Measurements from ENCODE around the gene CD200. TPM values are rescaled to one million over a fixed set of nuclear protein-coding genes. Genes with fewer than 3 reads are reported as not detected.
"Not testable (repeated sequence)": the region's sequence is repeated elsewhere in the genome, so short reads cannot be mapped to it uniquely, and the experiment has no call there.

CD200 gene
- total and polyA plus RNA-seq, 9 of the 15 experiments (the other 6 are each of a cell fraction or from before 2014, with no cell fraction given) = 0.13 TPM; not detected in 8

DNA sequence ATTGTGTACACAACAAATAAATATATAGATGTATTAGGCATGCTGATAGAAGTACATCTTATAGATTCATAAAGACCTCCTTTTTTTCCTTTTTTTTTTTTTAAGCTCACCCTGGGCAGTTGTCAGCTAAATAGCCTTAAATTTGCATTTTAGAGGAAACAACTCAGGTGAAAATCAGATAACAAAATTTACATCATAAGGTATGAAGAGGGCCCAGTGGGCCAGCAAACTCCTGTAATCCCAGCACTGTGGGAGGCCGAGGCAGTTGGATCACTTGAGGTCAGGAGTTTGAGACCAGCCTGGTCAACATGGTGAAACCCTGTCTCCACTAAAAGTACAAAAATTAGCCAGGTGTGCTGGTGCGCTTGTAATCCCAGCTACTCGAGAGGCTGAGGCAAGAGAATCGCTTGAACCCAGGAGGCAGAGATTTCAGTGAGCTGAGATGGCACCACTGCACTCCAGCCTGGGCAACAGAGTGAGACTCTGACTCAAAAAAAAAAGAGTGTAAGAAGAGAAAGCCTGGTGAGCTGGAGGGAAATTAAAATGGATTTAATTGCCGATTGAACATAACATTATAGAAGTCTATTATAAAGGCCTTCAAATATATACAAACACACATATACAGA is 72.1 kb downstream of the CD200 start:
- H3K9me3 ChIP-seq (replicated peaks; ENCODE audit: control insufficient read depth, insufficient read depth, low read depth, low read length); BruUV-seq (replicated peaks); H3K4me3 ChIP-seq; DNase-seq (ENCODE audit: extremely low read depth in 1 of 4, low spot score in 3 of 4); in situ Hi-C loops (cut with MboI); H4K20me1 ChIP-seq (replicated peaks; ENCODE audit: control insufficient read depth, insufficient read depth, low read length); H3K4me2 ChIP-seq (ENCODE audit: insufficient read depth, low read length); CTCF ChIA-PET (ENCODE audit: low intra/inter-chr PET ratio); H3K27me3 ChIP-seq (ENCODE audit: control insufficient read depth in 2 of 2, insufficient read depth in 2 of 2, low read length in 2 of 2); H3K9me1 ChIP-seq (ENCODE audit: control insufficient read depth, insufficient read depth, low read length); H2AFZ ChIP-seq (ENCODE audit: low read depth, low read length); FAIRE-seq; H3K4me1 ChIP-seq (replicated peaks in 1 of 2; ENCODE audit: control insufficient read depth in 2 of 2, insufficient read depth in 2 of 2, low read length in 2 of 2); intact Hi-C loops (cut with micrococcal nuclease); ATAC-seq; H3K27ac ChIP-seq (ENCODE audit: extremely low read depth, low read depth, low read length); H3K36me3 ChIP-seq (ENCODE audit: control insufficient read depth, insufficient read depth, low read length); H3K79me2 ChIP-seq (ENCODE audit: control insufficient read depth, insufficient read depth, low read length); H3K9ac ChIP-seq (ENCODE audit: insufficient read depth in 1 of 2, low read depth in 2 of 2, low read length in 2 of 2); POLR2A ChIA-PET: not testable (repeated sequence)
- WGBS (ENCODE audit: insufficient coverage, low coverage, missing lambda C conversion rate) = 3% methylated on average over 5 of the region's 5 CpGs

DNA sequence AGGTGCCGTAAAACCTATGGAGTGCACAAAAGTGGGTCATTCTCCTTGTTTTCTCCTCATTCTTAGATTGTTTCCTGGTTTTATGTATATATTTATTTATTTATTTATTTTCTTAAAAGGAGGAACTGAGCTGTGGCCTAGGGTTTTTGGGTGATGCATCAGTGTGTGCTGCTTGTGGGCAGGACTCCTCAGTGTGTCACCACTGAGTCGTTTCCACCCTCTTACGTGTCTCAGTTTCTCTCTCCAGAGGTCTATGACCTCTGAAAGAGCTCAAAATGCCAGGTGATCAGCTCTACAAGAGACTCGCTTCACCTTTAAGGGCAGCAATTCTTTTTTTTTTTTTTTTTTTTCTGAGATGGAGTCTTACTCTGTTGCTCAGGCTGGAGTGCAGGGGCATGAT is 72.9 kb downstream of the CD200 start:
- H3K4me2 ChIP-seq (ENCODE audit: insufficient read depth, low read length) = no peak overlapping the region
- H3K9me3 ChIP-seq (replicated peaks; ENCODE audit: control insufficient read depth, insufficient read depth, low read depth, low read length) = no peaks in the 10 kb centered on the region
- POLR2A ChIA-PET = interaction anchor here (0.6 kb wide), 1 partner anchor 311 kb away, joined by 3 read pairs; no protein-coding TSS in a partner anchor
- H3K79me2 ChIP-seq (ENCODE audit: control insufficient read depth, insufficient read depth, low read length) = no peaks in the 10 kb centered on the region
- no peak overlapping the region for H3K9ac ChIP-seq (ENCODE audit: insufficient read depth in 1 of 2, low read depth in 2 of 2, low read length in 2 of 2)
- CTCF ChIA-PET (ENCODE audit: low intra/inter-chr PET ratio) = no interaction called here
- 0% methylated on average over 3 of the region's 4 CpGs for WGBS (ENCODE audit: insufficient coverage, low coverage, missing lambda C conversion rate)
- H3K27ac ChIP-seq (ENCODE audit: extremely low read depth, low read depth, low read length) = no peak overlapping the region
- no peaks in the 10 kb centered on the region for H3K4me1 ChIP-seq (replicated peaks in 1 of 2; ENCODE audit: control insufficient read depth in 2 of 2, insufficient read depth in 2 of 2, low read length in 2 of 2)
- no peaks in the 10 kb centered on the region for H3K27me3 ChIP-seq (ENCODE audit: control insufficient read depth in 2 of 2, insufficient read depth in 2 of 2, low read length in 2 of 2)
- in situ Hi-C loops (cut with MboI) (no loop called here), intact Hi-C loops (cut with micrococcal nuclease) (no loop called here)
- H2AFZ ChIP-seq (ENCODE audit: low read depth, low read length) = no peak overlapping the region
- no peak for TF ChIP-seq THRAP3 (IDR thresholded peaks at IDR 0.05; ENCODE audit: borderline replicate concordance)
- TF ChIP-seq, protein P1, sequence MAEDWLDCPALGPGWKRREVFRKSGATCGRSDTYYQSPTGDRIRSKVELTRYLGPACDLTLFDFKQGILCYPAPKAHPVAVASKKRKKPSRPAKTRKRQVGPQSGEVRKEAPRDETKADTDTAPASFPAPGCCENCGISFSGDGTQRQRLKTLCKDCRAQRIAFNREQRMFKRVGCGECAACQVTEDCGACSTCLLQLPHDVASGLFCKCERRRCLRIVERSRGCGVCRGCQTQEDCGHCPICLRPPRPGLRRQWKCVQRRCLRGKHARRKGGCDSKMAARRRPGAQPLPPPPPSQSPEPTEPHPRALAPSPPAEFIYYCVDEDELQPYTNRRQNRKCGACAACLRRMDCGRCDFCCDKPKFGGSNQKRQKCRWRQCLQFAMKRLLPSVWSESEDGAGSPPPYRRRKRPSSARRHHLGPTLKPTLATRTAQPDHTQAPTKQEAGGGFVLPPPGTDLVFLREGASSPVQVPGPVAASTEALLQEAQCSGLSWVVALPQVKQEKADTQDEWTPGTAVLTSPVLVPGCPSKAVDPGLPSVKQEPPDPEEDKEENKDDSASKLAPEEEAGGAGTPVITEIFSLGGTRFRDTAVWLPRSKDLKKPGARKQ (CRISPR knock-in tag; IDR thresholded peaks at IDR 0.05) = no peak
- TF ChIP-seq BCOR (IDR thresholded peaks at IDR 0.05) = no peak
- TF ChIP-seq, protein P2, sequence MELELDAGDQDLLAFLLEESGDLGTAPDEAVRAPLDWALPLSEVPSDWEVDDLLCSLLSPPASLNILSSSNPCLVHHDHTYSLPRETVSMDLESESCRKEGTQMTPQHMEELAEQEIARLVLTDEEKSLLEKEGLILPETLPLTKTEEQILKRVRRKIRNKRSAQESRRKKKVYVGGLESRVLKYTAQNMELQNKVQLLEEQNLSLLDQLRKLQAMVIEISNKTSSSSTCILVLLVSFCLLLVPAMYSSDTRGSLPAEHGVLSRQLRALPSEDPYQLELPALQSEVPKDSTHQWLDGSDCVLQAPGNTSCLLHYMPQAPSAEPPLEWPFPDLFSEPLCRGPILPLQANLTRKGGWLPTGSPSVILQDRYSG (tag; conservative IDR thresholded peaks at IDR 0.05; ENCODE audit: low read depth) = no peak
- TF ChIP-seq SP1 (CRISPR knock-in tag; IDR thresholded peaks at IDR 0.05) = no peak
- TF ChIP-seq SMARCA5 (IDR thresholded peaks at IDR 0.05) = no peak
- TF ChIP-seq, protein P3, sequence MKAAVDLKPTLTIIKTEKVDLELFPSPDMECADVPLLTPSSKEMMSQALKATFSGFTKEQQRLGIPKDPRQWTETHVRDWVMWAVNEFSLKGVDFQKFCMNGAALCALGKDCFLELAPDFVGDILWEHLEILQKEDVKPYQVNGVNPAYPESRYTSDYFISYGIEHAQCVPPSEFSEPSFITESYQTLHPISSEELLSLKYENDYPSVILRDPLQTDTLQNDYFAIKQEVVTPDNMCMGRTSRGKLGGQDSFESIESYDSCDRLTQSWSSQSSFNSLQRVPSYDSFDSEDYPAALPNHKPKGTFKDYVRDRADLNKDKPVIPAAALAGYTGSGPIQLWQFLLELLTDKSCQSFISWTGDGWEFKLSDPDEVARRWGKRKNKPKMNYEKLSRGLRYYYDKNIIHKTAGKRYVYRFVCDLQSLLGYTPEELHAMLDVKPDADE (conservative IDR thresholded peaks at IDR 0.05; ENCODE audit: control insufficient read depth, low read depth, low read length) = no peak
- no peak for TF ChIP-seq GATAD2A (IDR thresholded peaks at IDR 0.05)
- TF ChIP-seq NCOA1 (IDR thresholded peaks at IDR 0.05; ENCODE audit: low read depth) = no peak
- FAIRE-seq = no peak
- BruUV-seq (replicated peaks) = no TSS peak
- H3K9me1 ChIP-seq (ENCODE audit: control insufficient read depth, insufficient read depth, low read length) = no peaks in the 10 kb centered on the region
- no peak overlapping the region for H3K4me3 ChIP-seq
- no peaks in the 10 kb centered on the region for H4K20me1 ChIP-seq (replicated peaks; ENCODE audit: control insufficient read depth, insufficient read depth, low read length)
- ATAC-seq = no peak
- DNase-seq (ENCODE audit: extremely low read depth in 1 of 4, low spot score in 3 of 4) = no peak
- no peaks in the 10 kb centered on the region for H3K36me3 ChIP-seq (ENCODE audit: control insufficient read depth, insufficient read depth, low read length)

Measured in K562 (cell line).